Retinal pigment epithelial cell (primary cell): Measurements from ENCODE around the gene CR1.
"Not testable (repeated sequence)": the region's sequence is repeated elsewhere in the genome, so short reads cannot be mapped to it uniquely, and the experiment has no call there.

Source experiments
- DNase-seq: peaks from one replicate; pipeline ENCODE4 v3.0.0-alpha.2; 2010; ENCODE audit warnings: low read depth
- H3K4me3 ChIP-seq: 2 replicates; pipeline ENCODE4 v1.5.1; 2011; ENCODE audit warnings: mild to moderate bottlenecking, low read length, control low read depth, moderate library complexity
- CTCF ChIP-seq: conservative IDR thresholded peaks from 2 replicates; pipeline ENCODE4 v1.5.1; 2011; ENCODE audit warnings: low read depth, low read length, control low read depth, inconsistent platforms

Gene CR1

GRCh38 chr1:207676153-207676552 lies 180.2 kb downstream of the CR1 start:
- H3K4me3 ChIP-seq: no peak overlapping the region
- DNase-seq: no peak
- no peak for TF ChIP-seq CTCF

GRCh38 chr1:207680590-207681388 lies 184.8 kb downstream of the CR1 start:
- not testable (repeated sequence) for H3K4me3 ChIP-seq
- DNase-seq: peak; percentile 35

- not testable (repeated sequence) for DNase-seq, H3K4me3 ChIP-seq
These were observed 187.0 kb downstream of the CR1 start for GRCh38 chr1:207682872-207683434.

GRCh38 chr1:207690551-207690950 lies 194.6 kb downstream of the CR1 start:
- H3K4me3 ChIP-seq, DNase-seq: not testable (repeated sequence)

- no peak overlapping the region for H3K4me3 ChIP-seq
- TF ChIP-seq CTCF: no peak
- DNase-seq: no peak
These were observed 195.1 kb downstream of the CR1 start for GRCh38 chr1:207691010-207691409.
